GM18499 (cell line): ENCODE results near the gene AANAT.
"Not testable (repeated sequence)": the region's sequence is repeated elsewhere in the genome, so short reads cannot be mapped to it uniquely, and the experiment has no call there.

Source experiments
- ATAC-seq: cut with Tn5 transposase; IDR thresholded peaks from one replicate; pipeline ENCODE4 v1.9.1; 2021; ENCODE audit warnings: moderate number of reproducible peaks; ENCODE audit not compliant: insufficient read depth, unreplicated experiment

Gene AANAT

GRCh38 chr17:76501827-76502307, 34.5 kb downstream of the AANAT start:
- no peak for ATAC-seq

DNA sequence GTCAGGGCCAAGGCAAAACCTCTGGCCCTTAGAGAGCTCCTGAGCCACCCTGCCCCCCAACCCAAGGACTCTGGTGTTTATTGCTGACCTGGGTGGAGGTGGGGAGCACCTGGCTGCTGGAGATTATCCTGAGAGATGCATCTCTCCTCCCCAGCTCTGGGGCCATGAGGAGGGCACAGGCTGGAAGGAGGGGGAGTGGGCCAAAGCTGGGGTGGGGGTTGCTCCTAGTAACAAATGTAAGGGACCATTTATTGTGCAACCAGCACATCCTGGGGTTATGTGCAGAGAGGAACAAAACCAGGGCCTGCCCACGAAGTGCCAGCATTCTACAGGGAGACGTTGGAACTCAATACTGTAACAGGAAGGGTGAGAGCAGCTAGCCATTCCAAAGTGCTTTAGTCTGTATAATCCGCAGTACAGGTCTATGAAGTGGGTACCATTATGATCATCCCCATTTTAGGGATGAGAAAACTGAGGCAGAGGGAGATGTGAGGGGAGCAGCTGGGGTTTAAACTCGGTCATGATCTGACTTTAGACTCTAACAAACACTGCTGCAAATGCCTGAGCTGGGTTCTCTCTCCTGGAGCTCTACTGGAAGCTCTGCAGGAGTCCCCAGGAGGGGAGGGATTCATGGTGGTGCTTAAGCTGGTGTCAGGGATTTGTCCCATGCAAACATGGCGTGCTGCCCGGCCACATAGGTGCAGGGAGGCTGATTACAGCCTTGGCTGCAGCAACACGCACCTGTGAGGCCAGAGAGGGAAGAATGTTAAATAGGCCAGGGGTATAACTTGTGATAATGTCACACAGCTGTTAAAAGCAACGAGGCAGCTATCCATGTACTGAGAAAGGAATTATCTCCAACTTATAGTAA, 35.2 kb downstream of the AANAT start:
- ATAC-seq: no peak

DNA sequence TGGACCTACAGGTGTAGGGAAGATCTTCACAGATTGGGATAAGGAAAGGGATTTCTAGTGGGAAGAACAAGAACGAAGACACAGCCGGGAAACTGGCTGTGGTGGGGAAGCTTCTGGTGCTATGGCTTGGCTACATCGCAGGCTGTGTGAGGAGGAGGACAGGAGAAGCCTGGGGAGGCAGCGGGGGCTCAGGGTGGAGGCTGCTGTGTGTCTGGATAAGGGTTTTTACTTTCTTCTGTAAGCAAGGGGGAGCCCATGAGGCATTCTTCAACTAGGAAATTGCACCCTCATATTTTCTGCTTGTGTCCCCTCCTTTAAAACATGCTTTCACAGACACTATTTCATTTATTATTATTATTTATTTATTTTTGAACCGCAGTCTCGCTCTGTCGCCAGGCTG, 36.7 kb downstream of the AANAT start:
- ATAC-seq: no peak

- no peak for ATAC-seq
Observed at GRCh38 chr17:76506408-76507345, 39.3 kb downstream of the AANAT start.

DNA sequence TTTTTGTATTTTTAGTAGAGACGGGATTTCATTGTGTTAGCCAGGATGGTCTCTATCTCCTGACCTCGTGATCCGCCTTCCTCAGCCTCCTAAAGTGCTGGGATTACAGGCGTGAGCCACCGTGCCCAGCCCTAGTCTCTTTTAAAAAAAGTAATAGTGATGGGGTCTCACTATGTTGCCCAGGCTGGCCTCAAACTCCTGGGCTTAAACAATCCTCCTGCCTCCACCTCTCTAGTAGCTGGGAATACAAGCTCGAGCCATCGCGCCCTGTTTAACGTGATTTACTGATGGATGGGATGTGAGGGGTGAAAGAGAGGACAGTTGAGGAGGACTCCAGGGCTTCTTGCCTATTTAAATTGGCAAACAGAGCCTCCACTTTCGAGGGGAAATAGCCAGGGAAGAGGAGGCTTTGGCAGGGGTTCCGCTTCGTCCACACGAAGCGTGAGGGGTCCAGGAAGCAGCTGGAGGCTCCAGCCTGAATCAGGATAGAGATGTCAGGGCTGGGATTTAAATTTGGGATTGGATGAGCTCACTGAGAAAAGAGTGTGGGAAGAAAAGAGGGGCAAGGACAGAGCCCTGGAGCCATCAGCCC, 41.2 kb downstream of the AANAT start:
- not testable (repeated sequence) for ATAC-seq

GRCh38 chr17:76510831-76511244, 43.4 kb downstream of the AANAT start:
- ATAC-seq: no peak

DNA sequence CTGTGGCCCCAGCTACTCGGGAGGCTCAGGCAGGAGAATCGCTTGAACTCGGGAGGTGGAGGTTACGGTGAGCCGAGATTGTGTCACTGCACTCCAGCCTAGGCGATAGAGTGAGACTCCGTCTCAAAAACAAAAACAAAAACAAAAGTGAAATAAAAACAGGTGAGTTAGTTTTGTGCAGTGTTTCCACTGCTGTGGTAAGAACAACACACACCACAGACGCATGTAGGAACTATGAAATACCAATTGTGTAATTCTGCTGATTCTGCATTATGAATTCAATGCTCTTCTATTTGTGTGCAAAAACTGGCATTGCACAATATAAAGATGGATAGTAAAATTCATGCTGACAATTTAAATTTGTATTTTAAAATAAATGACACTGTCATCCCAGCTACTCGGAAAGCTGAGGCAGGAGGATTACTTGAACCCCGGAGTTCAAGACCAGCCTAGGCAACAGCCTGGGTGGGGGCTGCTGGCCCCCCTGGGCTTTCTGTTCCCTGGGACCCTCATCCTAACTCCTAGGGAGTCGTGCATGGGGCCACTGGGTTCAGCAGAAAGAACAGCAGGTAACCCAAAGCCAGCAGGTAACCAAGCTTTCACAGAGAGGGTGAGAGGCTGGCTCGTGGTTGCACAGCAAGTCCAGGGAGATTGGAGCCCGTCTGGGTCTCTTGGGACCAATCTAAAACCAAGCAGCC, 44.4 kb downstream of the AANAT start:
- ATAC-seq: no peak

DNA sequence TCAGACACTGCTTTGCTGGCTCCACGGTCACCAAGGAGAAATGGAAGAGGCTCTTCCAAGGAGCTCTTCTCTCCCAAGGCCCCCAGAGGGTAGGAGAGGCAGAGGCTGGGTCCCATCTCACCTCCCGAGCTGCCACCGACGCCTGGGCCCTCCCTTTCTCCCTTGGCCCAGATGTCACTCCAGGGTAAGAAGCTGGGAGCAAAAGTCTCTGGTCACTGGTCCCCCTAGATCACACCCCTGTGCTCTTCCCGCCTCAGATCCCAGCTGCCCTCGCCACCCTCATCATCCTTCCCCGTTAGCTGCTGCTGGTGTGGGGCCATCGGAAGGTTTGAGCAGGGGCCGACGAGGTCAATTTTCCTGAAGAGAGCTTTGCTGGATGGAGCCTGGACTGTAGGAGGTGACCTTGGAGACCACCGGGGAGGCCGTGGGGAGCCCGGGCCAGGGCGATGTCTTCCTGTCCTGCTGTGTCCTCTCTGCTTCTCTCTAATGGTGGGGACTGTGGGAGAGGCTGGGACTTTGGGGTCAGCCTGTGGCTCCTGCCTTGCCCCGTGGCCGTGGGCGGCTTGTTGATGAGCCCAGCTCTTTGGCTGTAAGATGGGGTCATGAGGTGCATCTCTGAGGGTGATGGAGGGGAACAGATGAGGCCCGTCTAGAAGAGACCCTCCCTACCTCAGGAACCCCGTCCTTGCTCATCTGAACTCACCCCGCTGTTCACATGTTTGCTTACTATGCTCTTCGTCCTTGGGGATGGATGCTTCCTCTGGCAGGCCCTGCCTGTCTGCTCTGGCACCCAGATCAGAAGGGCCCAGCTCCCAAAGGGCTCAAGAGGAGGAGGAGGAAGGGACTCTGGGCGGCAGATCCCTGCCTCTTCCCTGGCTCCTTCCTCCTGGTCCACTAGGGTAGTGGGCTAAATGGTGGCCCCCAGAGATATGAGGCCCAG, 45.2 kb downstream of the AANAT start:
- no peak for ATAC-seq

- ATAC-seq: no peak
Observed at GRCh38 chr17:76513306-76513692, 45.9 kb downstream of the AANAT start.

GRCh38 chr17:76514355-76514754, 47.0 kb downstream of the AANAT start:
- not testable (repeated sequence) for ATAC-seq

- no peak for ATAC-seq
Observed at GRCh38 chr17:76515274-76515949, 48.0 kb downstream of the AANAT start.

DNA sequence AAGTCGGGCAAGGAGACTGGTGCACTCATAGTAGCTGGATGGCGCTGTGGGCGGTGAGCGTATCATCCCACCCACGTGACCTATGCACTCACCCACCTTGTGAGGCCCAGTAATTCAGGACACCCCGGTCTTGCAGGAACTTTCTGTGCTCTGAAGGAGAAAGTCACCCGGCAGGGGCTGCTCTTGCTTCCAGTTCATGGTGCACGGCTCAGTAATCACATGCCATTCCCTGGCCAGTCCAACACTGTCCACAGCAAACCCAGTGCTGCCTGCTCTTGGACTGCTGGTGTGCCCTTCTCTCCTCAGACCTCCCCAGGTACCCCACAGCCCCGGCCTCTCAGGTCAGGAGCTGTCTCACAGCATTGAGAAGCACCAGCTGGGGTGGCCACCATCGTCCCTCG, 50.2 kb downstream of the AANAT start:
- no peak for ATAC-seq

- ATAC-seq: no peak
Observed at GRCh38 chr17:76519048-76519966, 51.9 kb downstream of the AANAT start.
